ENCODE results near the gene KCNIP4.

KCNIP4 gene

GRCh38 chr4:21680326-21680898 is 268.2 kb downstream of the KCNIP4 start:
- DNase-seq, result no peak

DNA sequence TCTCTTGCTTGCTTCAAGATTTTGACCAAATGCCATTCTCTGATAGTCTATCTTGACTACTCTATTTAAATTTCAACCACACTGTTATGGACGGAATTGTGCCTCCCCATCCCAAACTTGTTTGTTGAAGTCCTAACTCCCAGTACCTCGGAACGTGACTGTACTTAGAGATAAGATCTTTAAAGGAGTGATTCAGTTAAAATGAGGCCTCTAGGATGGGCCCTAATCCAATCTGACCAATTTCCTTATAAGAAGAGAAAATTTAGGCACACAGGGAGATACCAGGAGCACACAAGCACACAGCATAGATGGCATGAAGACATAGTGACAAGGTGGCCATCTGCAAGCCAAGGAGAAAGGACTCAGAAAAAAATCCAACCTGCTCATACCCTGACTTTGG is 269.9 kb downstream of the KCNIP4 start:
- no peak for DNase-seq

- DNase-seq, result no peak
Observed at GRCh38 chr4:21677173-21677572, 271.4 kb downstream of the KCNIP4 start.

DNA sequence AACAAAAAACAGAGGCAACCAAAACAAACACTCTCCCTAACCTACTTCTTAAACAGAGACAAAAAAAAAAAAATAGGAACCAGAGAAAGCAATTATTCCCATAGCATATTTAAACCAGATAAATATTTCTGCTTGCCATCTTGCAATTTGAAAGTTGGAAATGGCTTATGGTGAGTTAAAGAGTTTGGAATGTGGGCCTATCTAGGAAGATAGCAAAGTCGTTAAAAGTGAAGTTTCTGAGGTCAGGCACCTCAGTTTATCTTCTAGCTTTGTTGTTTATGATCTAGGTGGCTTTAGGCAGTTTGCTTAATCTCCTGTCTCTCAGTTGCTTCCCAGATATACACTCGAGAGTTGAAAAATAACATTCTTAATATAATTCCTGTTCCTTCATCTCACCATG is 284.2 kb downstream of the KCNIP4 start:
- no peak for DNase-seq

DNA sequence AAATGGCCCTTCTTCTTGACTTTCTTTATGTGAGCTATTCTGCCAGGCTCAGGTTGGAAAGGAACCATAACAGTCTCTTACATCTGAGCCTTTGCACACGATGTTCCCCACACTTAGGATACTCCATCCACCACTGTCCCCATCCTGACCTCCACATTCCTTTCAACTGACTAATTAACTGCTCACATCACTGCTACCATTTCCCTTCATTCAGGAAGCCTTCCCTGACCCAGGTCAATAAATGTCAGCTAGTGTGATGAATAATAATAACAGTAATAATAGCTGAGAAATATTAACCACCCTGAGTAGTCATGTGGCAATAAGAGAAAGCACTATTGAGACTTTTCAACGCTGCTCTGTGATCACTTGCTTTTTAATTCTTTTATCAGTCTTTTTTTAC is 291.7 kb downstream of the KCNIP4 start:
- no peak for DNase-seq

DNA sequence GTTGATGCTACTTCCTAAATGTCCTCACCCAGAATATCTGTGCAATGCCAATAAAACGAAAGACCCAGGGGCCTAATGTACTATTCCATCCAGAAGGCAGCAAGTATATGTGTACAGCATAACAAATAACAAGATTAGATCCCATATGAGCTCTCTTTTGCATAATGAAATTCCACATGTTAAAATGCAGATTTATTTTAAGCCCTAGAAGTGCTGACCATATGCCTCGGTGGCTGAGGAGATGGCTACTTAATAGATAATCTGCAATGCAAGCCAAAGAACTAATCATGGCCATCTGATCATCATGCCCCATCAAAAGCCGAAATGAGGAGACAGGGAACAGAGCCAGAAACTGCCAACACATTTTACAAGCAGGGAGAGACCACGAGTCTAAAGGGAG is 293.5 kb downstream of the KCNIP4 start:
- no peak for DNase-seq

GRCh38 chr4:21652508-21653231 is 295.9 kb downstream of the KCNIP4 start:
- no peak for DNase-seq

DNA sequence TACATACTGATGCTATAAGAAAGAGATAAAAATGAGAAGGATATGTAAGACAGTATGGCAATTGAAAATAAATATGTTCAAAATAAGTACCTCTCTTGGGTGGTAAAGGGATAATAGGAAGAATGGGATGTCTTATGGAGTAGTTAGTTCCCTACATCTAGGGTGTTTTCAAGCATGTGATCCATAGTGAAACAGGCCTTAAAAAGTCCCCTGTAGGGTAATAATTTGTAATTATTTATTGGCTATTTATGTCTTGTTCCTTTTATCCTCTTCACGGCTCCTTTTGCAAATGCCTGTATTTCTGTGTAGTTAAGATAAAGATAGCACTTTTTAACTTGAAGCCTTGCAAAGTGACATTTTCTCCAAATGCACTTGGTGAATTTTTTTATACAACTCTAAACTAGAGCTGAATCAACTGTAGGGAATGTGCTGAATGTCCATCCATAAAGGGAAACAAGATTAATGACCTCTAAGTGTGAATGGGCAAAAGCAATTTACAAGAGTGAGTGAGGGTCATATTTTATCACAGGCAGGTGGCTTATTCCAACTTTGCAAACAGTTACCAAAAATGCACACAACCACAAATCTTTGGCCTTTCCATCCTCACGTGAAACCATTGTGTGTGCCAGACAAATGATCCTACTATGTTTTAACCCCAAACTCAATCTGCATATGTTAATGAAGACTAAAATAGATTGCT is 299.0 kb downstream of the KCNIP4 start:
- no peak for DNase-seq

DNA sequence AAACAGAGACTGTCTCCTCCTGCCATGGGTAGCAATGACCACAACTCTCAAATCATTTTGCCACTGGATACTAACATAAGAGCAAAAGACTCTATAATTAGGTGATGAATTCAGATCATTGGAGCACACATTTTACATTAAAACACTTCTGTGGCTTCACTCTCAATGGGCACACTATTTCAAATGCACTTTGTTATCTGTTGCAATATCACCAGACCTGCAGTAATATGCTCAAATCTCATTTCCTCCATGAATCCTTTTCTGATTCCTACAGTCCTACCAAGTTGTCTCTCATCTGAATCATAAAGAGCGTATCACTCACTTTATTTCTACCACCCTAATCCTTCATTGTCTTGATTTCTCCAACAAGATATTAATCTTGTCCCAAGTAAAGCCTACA is 302.8 kb downstream of the KCNIP4 start:
- DNase-seq, result no peak

GRCh38 chr4:21641696-21642095 is 306.9 kb downstream of the KCNIP4 start:
- no peak for DNase-seq

DNA sequence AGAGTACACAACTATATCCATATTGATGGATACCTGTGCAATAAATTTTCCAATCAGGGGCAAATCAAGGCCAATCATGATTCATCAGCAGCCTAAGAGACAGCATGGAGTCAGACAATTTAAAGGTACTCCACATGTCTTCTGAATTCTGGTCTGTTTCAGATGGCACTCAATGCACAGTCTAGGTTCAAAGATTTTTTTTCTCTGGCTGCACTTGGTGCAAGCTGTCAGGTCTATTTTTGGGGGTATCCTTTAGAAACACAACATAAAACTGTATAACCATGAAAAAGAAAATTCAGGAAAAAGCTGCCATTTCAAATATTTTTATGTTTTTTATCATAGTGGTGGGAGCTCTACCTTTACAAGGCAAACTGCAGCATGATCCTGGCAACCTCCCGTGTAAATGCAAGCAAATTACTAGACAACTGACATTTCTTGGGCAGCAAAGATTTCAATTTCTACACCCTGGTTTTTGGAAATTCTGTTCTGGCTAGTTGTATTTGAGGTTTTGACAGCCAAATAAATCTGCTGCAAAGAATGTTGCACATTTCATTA is 310.3 kb downstream of the KCNIP4 start:
- DNase-seq, result no peak

DNA sequence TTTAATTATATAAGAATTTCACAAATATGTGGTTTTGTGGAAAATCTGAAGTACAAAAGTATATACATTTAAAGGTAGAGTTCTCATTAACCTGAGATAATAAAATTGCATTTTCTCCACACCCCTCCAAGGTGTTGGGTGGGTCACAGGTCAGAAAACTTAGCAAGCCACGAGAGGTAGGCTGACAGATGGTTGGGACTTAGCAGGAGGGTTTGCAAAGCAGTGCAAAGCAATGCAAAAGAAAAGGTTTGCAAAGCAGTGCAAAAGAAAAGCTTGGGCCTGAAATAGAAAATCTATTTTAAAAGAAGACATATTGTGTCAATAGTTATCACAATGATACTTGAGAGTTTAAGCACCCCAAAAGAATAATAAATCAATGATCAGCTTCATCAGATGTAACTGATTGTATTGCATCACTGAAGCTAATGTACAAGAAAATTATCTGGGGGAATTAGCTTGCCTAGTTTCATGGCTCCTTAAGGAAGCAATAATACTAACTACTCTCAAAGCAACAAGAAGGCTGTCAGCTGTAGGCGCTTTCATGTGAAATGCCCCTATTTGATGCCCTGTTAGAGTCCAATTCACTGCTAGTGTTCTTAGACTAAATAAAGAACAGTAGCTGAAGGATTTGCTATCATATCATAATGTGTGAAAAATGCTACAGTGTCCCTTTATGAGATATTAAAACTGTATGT is 319.5 kb downstream of the KCNIP4 start:
- DNase-seq, result no peak

DNA sequence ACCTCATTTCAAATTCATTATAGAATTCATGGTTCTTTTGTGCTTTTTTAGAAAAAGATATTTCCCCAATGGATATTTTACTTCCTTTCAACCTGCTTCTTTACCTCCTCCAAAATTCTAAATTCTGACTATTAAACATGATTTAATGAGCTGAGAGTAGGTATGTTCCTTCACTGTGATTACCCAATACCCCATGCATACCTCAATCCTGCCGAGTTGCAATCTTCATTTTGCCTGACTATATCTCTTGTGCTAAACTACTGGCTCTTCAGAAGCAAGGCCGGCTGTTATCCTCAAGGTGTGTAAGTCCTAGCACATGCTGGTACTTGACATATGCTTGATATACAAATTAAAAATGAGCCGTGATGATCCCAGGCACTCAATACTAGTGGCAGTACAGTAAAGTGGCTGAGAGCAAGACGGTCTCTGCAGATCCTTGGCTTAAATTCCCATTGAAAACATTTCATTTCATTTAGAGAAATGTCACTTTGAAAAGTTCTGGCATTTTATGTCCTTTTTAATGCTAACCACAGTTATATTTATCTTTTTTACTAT is 320.4 kb downstream of the KCNIP4 start:
- no peak for DNase-seq

GRCh38 chr4:21625447-21625846 is 323.1 kb downstream of the KCNIP4 start:
- DNase-seq, result peak; percentile 36

DNA sequence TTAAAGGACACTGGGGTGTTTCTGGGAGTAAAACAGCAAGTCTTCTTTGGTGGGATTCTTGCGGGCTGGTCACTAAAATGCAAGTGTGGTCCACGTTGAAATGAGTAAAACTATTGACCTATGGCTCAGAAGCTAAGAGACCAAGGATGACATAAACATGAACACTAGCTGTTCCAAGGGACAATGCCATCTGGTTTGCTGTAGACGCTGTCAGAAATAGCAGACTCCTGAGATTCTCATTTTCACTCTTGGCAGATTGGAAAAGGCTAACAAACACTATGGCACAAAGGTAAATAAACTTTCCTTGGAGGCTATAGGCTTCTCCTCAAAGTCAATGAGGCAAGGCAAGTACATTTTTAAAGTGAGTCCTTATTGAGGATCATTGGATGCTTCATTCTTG is 343.6 kb downstream of the KCNIP4 start:
- no peak for DNase-seq

- no peak for DNase-seq
Observed at GRCh38 chr4:21596521-21596920, 352.1 kb downstream of the KCNIP4 start.

DNA sequence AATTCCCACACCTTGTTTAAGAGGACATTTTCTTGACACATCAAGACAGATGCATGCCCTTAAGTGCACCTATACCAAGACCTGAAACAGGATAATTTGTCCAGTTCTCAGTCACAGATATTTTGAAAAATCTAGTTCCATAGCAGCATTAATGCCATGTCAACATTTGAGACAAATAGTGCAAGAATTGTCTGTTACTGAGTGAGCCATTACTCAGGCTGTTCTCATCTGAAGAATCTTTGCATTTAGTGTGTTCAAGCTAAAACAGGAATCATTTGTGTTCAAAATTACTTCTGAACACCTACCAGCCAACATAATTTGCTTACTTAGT is 354.9 kb downstream of the KCNIP4 start:
- no peak for DNase-seq

DNA sequence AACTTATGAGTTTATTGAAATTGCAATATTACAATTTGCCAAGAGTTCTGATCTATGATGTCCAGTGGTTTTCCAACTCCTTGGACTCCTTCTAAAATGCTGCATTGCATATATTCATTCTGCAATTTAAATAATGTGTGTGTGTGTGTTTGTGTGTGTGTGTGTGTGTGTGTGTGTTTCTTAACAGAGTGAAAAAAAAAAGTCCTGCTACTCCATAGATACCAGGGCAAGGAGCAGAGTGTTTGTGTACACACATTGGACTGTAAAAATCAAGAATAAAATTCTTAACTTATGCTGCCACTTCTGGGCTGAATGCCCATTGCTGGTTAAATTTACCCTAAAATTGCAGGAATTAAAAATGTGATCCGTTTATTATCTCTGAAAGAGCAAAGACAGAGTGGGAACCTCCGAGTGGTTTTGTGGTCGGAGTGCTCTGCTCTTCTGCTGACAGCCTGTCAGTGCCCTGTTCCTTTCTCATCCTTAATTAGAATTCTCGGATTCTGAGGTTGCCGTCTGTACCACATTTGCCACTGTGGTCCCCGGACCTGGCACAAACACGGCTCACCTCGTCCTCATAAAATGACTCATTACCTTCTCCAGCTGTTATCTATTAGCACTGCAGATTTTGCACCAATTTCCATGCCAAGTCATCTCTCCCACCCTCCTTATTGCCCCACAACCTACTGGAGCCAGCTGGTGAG is 355.5 kb downstream of the KCNIP4 start:
- no peak for DNase-seq

GRCh38 chr4:21577056-21577455 is 371.5 kb downstream of the KCNIP4 start:
- no peak for DNase-seq

DNA sequence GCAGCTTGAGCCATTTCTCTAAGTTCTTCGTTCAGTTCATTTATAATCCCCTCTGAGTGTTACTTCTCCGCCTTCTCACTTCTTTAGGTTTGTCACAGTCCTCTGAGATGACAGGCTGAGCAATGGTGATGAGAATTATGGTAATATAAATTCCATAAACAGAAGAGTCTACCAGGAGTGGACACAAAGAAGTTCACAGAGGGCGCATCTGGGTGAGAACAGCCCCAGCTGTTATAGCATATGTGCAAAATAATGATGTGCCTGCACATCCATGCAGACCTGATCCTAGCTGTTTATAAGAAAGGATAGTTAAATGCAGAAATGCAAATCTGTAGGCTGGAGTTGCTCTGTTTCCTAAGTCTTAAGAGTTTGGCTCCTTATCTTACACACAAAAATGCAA is 377.5 kb downstream of the KCNIP4 start:
- no peak for DNase-seq

DNA sequence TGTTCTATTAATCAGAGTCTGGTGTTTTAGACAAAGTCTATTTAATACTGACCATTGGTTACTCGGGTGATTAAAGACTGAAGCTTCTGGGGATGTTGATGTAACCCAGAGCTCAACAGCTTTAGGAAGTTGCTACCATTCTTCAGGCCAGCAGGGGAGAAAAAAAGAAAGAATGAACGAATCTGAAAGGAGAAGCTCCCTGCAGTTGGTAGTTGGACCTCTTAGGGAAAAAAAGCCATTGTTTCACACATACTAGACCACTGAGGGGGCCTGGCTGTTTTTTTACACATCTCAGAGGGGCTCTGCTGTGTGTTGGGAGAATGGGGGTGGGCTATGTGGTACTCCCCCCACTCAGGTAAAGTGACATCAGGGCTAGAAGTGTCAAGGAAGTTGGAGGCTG is 378.9 kb downstream of the KCNIP4 start:
- no peak for DNase-seq

- DNase-seq, result no peak
Observed at GRCh38 chr4:21555083-21555482, 393.5 kb downstream of the KCNIP4 start.

GRCh38 chr4:21554500-21554899 is 394.1 kb downstream of the KCNIP4 start:
- DNase-seq, result no peak
